ENCODE results near the gene CHORDC1.

Gene CHORDC1

GRCh38 chr11:90204832-90205646, 17.8 kb downstream of the CHORDC1 start:
- peak; percentile 78 for TF ChIP-seq CTCF (IDR thresholded peaks at IDR 0.05; ENCODE audit: borderline replicate concordance, control extremely low read depth, extremely low read depth, insufficient read depth, missing control alignments)
- in situ Hi-C loops (cut with MboI; ENCODE audit: low sequenced_read_pairs, unreplicated experiment), result no loop called here
- peak; percentile 28 for DNase-seq (ENCODE audit: low spot score)

GRCh38 chr11:90204407-90204806, 18.4 kb downstream of the CHORDC1 start:
- no peak for DNase-seq (ENCODE audit: low spot score)
- TF ChIP-seq CTCF (IDR thresholded peaks at IDR 0.05; ENCODE audit: borderline replicate concordance, control extremely low read depth, extremely low read depth, insufficient read depth, missing control alignments), result no peak
- in situ Hi-C loops (cut with MboI; ENCODE audit: low sequenced_read_pairs, unreplicated experiment), result no loop called here

GRCh38 chr11:90202342-90202741, 20.5 kb downstream of the CHORDC1 start:
- TF ChIP-seq CTCF (IDR thresholded peaks at IDR 0.05; ENCODE audit: borderline replicate concordance, control extremely low read depth, extremely low read depth, insufficient read depth, missing control alignments), result no peak
- in situ Hi-C loops (cut with MboI; ENCODE audit: low sequenced_read_pairs, unreplicated experiment), result no loop called here

GRCh38 chr11:90197377-90197776, 25.5 kb downstream of the CHORDC1 start:
- no peak for DNase-seq (ENCODE audit: low spot score)
- no peak for TF ChIP-seq CTCF (IDR thresholded peaks at IDR 0.05; ENCODE audit: borderline replicate concordance, control extremely low read depth, extremely low read depth, insufficient read depth, missing control alignments)
- in situ Hi-C loops (cut with MboI; ENCODE audit: low sequenced_read_pairs, unreplicated experiment), result no loop called here

More at GRCh38 chr11:90202342-90202741, 20.5 kb downstream of the CHORDC1 start:
- DNase-seq (ENCODE audit: low spot score), result no peak

GRCh38 chr11:90192869-90193582, 29.8 kb downstream of the CHORDC1 start:
- in situ Hi-C loops (cut with MboI; ENCODE audit: low sequenced_read_pairs, unreplicated experiment), result no loop called here
- no peak for TF ChIP-seq CTCF (IDR thresholded peaks at IDR 0.05; ENCODE audit: borderline replicate concordance, control extremely low read depth, extremely low read depth, insufficient read depth, missing control alignments)
- no peak for DNase-seq (ENCODE audit: low spot score)

- in situ Hi-C loops (cut with MboI; ENCODE audit: low sequenced_read_pairs, unreplicated experiment), result no loop called here
- no peak for DNase-seq (ENCODE audit: low spot score)
- no peak for TF ChIP-seq CTCF (IDR thresholded peaks at IDR 0.05; ENCODE audit: borderline replicate concordance, control extremely low read depth, extremely low read depth, insufficient read depth, missing control alignments)
Observed at GRCh38 chr11:90189011-90189410, 33.8 kb downstream of the CHORDC1 start.
